HepG2 (cell line): ENCODE data around the gene VPS11. TPM values are rescaled to one million over a fixed set of nuclear protein-coding genes. Genes with fewer than 3 reads are reported as not detected.

Experiments
- ATRX ChIP-seq: sonication (generic); formaldehyde crosslinking; IDR thresholded peaks from 2 replicates; pipeline ENCODE4 v1.4.0; 2020; ENCODE audit warnings: missing genetic modification reagents, borderline replicate concordance
- GRHL1 ChIP-seq: sonication (generic); formaldehyde crosslinking; conservative IDR thresholded peaks from 2 replicates; pipeline ENCODE4 v1.8.0; 2022; ENCODE audit warnings: missing genetic modification reagents
- HMG20B ChIP-seq: conservative IDR thresholded peaks from 2 replicates; pipeline ENCODE4 v1.6.1; 2016; ENCODE audit warnings: missing genetic modification reagents, missing compliant biosample characterization
- HNF1A ChIP-seq, 2 experiments: sonication (generic) in 1 of 2; formaldehyde crosslinking in 1 of 2; IDR thresholded peaks; 2 replicates each; pipeline versions ENCODE4 v1.4.0 to v1.6.1; 2016 to 2020; ENCODE audit warnings: borderline replicate concordance in 1 of 2, low read depth in 1 of 2, mild to moderate bottlenecking in 1 of 2, missing genetic modification reagents in 1 of 2
- HNF4A ChIP-seq: sonication (generic); formaldehyde crosslinking; IDR thresholded peaks from 2 replicates; pipeline ENCODE4 v1.4.0; 2020; ENCODE audit warnings: missing genetic modification reagents
- HNF4G ChIP-seq, 2 experiments: sonication (generic) in 1 of 2; formaldehyde crosslinking in 1 of 2; IDR thresholded peaks; 2 replicates each; pipeline versions ENCODE4 v1.4.0 to v1.6.1; 2011 to 2020; ENCODE audit warnings: borderline replicate concordance in 2 of 2, low read depth in 2 of 2, mild to moderate bottlenecking in 2 of 2, low read length in 1 of 2, missing genetic modification reagents in 1 of 2, moderate library complexity in 1 of 2
- JARID2 ChIP-seq: sonication (generic); formaldehyde crosslinking; IDR thresholded peaks from 2 replicates; pipeline ENCODE4 v1.8.1; 2023; ENCODE audit warnings: missing genetic modification reagents, inconsistent platforms; ENCODE audit not compliant: insufficient replicate concordance
- PATZ1 ChIP-seq: sonication (generic); formaldehyde crosslinking; IDR thresholded peaks from 2 replicates; pipeline ENCODE4 v1.4.0; 2020; ENCODE audit warnings: missing genetic modification reagents
- SMC3 ChIP-seq: IDR thresholded peaks from 2 replicates; pipeline ENCODE4 v1.6.1; 2011; ENCODE audit warnings: low read length, improper control_type of control experiment
- SOX5 ChIP-seq: IDR thresholded peaks from 2 replicates; pipeline ENCODE4 v1.6.1; 2016; ENCODE audit warnings: borderline replicate concordance
- ZNF263 ChIP-seq: sonication (generic); formaldehyde crosslinking; IDR thresholded peaks from 2 replicates; pipeline ENCODE4 v1.4.0; 2020; ENCODE audit warnings: missing genetic modification reagents
- ZNF691 ChIP-seq: sonication (generic); formaldehyde crosslinking; IDR thresholded peaks from 2 replicates; pipeline ENCODE4 v1.4.0; 2020; ENCODE audit warnings: missing genetic modification reagents, low read depth, mild to moderate bottlenecking, borderline replicate concordance
- polyA plus RNA-seq, 8 experiments: library from polyadenylated mRNA; depleted of rRNA in 3 of 8; stranded (reverse) in 7 of 8; unstranded in 1 of 8; fragments of >200 nt; fragmentation: Illumina TruSeq in 4 of 8; extraction: Trizol in 4 of 8; gene quantifications; 2 replicates each; pipeline versions ENCODE4 v1.2.1 to v1.2.3, GENCODE V29; 2011 to 2016; ENCODE audit warnings: low read depth in 4 of 8, missing spikeins in 1 of 8, mixed read lengths in 1 of 8; ENCODE audit not compliant: insufficient read depth in 1 of 8
- total RNA-seq, 5 experiments: library from RNA; depleted of rRNA; stranded (reverse); fragments of >200 nt; fragmentation: Illumina TruSeq; extraction: Trizol; gene quantifications; 2 replicates each; pipeline ENCODE4 v1.2.3, GENCODE V29; 2016; ENCODE audit warnings: low read depth in 1 of 5
- TF ChIP-seq, protein P1 (sequence below): conservative IDR thresholded peaks from 2 replicates; pipeline ENCODE4 v1.6.1; 2018; ENCODE audit warnings: missing genetic modification reagents
- TF ChIP-seq, protein P2 (sequence below): sonication (generic); formaldehyde crosslinking; IDR thresholded peaks from 2 replicates; pipeline ENCODE4 v1.4.0; 2020; ENCODE audit warnings: low read depth, missing genetic modification reagents

VPS11 gene
- total and polyA plus RNA-seq, 2 of the 13 experiments (the other 11 are each of a cell fraction or from before 2014, with no cell fraction given) = 13.7 to 21.6 TPM

DNA sequence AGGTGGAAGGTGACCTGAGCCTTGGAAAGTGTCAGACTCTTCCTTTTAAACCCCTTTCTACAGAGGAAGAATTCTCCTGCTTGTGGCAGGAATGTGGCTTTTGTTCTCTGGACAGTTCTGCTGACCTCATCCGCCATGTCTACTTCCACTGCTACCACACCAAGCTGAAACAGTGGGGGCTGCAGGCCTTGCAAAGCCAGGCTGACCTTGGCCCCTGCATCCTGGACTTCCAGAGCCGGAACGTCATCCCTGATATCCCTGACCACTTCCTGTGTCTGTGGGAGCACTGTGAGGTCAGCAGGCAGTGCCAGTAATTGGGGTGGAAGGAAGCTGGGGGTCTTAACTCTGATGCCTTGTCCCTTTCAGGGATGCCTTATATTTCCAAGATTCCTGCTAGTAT, 63.0 kb downstream of the VPS11 start (continued):
- TF ChIP-seq GRHL1 (CRISPR knock-in tag) = no peak
- TF ChIP-seq HMG20B (CRISPR knock-in tag) = no peak
- no peak for TF ChIP-seq HNF4G (IDR thresholded peaks at IDR 0.05; ENCODE audit: borderline replicate concordance, low read depth, low read length)
- no peak for TF ChIP-seq HNF4G (CRISPR knock-in tag; IDR thresholded peaks at IDR 0.05; ENCODE audit: borderline replicate concordance, low read depth)
- TF ChIP-seq PATZ1 (CRISPR knock-in tag) = peak; percentile 47
- TF ChIP-seq JARID2 = no peak
- no peak for TF ChIP-seq ZNF691 (CRISPR knock-in tag)
- no peak for TF ChIP-seq SMC3
- TF ChIP-seq SOX5 (CRISPR knock-in tag) = peak; percentile 32; the same call in 1 of the 2 replicates
- no peak for TF ChIP-seq ATRX
- TF ChIP-seq HNF4A = peak; percentile 56; the same call in 1 of the 2 replicates
- no peak for TF ChIP-seq HNF1A (IDR thresholded peaks at IDR 0.05; ENCODE audit: low read depth)
- peak; percentile 20; the same call in 1 of the 2 replicates for TF ChIP-seq HNF1A (CRISPR knock-in tag; IDR thresholded peaks at IDR 0.05; ENCODE audit: borderline replicate concordance)
- TF ChIP-seq, protein P1, sequence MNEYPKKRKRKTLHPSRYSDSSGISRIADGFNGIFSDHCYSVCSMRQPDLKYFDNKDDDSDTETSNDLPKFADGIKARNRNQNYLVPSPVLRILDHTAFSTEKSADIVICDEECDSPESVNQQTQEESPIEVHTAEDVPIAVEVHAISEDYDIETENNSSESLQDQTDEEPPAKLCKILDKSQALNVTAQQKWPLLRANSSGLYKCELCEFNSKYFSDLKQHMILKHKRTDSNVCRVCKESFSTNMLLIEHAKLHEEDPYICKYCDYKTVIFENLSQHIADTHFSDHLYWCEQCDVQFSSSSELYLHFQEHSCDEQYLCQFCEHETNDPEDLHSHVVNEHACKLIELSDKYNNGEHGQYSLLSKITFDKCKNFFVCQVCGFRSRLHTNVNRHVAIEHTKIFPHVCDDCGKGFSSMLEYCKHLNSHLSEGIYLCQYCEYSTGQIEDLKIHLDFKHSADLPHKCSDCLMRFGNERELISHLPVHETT = no peak
- TF ChIP-seq, protein P2, sequence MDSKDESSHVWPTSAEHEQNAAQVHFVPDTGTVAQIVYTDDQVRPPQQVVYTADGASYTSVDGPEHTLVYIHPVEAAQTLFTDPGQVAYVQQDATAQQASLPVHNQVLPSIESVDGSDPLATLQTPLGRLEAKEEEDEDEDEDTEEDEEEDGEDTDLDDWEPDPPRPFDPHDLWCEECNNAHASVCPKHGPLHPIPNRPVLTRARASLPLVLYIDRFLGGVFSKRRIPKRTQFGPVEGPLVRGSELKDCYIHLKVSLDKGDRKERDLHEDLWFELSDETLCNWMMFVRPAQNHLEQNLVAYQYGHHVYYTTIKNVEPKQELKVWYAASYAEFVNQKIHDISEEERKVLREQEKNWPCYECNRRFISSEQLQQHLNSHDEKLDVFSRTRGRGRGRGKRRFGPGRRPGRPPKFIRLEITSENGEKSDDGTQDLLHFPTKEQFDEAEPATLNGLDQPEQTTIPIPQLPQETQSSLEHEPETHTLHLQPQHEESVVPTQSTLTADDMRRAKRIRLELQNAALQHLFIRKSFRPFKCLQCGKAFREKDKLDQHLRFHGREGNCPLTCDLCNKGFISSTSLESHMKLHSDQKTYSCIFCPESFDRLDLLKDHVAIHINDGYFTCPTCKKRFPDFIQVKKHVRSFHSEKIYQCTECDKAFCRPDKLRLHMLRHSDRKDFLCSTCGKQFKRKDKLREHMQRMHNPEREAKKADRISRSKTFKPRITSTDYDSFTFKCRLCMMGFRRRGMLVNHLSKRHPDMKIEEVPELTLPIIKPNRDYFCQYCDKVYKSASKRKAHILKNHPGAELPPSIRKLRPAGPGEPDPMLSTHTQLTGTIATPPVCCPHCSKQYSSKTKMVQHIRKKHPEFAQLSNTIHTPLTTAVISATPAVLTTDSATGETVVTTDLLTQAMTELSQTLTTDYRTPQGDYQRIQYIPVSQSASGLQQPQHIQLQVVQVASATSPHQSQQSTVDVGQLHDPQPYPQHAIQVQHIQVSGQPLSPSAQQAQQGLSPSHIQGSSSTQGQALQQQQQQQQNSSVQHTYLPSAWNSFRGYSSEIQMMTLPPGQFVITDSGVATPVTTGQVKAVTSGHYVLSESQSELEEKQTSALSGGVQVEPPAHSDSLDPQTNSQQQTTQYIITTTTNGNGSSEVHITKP (CRISPR knock-in tag) = no peak
- TF ChIP-seq ZNF263 (CRISPR knock-in tag) = peak; percentile 94
